ENCODE data around the gene LANCL1. TPM values are rescaled to one million over a fixed set of nuclear protein-coding genes. Genes with fewer than 3 reads are reported as not detected.
A peak's percentile ranks its signal among the peaks of the same experiment; 100 is the strongest.

The LANCL1 gene, protein sequence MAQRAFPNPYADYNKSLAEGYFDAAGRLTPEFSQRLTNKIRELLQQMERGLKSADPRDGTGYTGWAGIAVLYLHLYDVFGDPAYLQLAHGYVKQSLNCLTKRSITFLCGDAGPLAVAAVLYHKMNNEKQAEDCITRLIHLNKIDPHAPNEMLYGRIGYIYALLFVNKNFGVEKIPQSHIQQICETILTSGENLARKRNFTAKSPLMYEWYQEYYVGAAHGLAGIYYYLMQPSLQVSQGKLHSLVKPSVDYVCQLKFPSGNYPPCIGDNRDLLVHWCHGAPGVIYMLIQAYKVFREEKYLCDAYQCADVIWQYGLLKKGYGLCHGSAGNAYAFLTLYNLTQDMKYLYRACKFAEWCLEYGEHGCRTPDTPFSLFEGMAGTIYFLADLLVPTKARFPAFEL
- 47.1 and 58.8 TPM in 2 replicates for total RNA-seq
- polyA plus RNA-seq: 54.5 and 83.8 TPM in 2 replicates

DNA sequence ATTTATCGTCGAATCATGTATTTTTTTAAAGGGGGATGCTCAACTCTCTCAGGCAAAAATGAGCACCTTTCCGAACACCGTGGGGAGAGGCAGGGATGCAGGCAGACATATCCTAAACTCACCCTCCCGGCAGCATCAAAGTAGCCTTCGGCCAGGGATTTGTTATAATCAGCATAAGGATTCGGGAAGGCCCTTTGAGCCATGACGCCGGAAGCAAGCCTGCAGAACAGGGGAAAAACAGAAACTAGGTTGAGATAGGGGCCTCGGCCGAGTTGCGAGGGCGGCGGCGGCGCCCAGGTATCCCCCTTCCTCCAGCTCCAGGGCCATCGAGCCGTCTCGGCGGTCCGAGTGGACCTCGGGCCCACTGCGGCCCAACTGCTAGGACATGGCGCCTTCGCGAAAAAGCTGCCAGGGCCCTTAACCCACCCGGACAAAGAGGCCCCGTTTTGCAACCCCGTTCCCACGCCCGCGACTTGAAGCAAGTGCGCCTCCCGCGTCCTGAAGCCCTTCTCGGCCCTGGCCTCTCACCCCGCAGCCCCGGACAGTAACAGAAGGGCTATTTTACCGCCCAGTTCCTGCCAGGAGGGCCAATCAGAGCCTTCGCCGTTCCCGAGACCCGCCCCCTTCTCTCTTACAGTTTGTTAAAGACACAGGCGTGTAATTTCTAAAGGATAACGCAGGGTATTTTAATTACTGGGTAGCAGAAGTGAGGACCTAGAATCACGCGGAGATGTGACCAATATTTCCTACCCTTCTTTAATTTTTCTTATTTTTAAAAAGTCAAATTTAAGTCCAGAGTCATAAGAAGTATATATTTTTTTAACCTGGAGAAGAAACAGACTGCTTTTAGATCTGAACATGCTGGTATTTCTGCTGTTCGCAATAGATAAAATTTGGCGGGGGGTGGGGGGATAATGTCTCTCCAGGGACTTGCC lies at the start of gene LANCL1:
Gene LANCL1, minus strand, starts transcription at position 566 of the 935 bp plus-strand sequence. Its CDS starts 363 bp downstream, at position 203.
- peak within 1 kb of the TSS; percentile 82 for H3K27ac ChIP-seq

GRCh38 chr2:210524533-210524932 lies 48.0 kb upstream of the LANCL1 start:
- H3K9me3 ChIP-seq (ENCODE audit: low read depth): no peaks in the 10 kb centered on the region
- no peak for DNase-seq (ENCODE audit: low read depth in 1 of 2, low spot score in 1 of 2)
- no peak for TF ChIP-seq CTCF (IDR thresholded peaks at IDR 0.05; ENCODE audit: low read depth, low read length)
- no peaks in the 10 kb centered on the region for H3K4me1 ChIP-seq (ENCODE audit: low read depth)
- H3K27me3 ChIP-seq: no peaks in the 10 kb centered on the region
- H3K36me3 ChIP-seq: no peaks in the 10 kb centered on the region
- H3K27ac ChIP-seq: no peak overlapping the region
- H3K4me3 ChIP-seq: no peak overlapping the region

More for the DNA sequence above, at the start of gene LANCL1:
- Histone ChIP-seq H3K27me3 (no peaks in the 10 kb centered on the region), H3K4me1 (ENCODE audit: low read depth) (peaks cover 3% of the 10 kb centered on the region), H3K4me3 (peak within 1 kb of the TSS; percentile 76), H3K9me3 (ENCODE audit: low read depth) (no peaks in the 10 kb centered on the region), H3K36me3 (peaks cover 9% of the 10 kb centered on the region)
- peak; percentile 91 to 95 for DNase-seq (ENCODE audit: low read depth in 1 of 2, low spot score in 1 of 2)
- TF ChIP-seq CTCF (IDR thresholded peaks at IDR 0.05; ENCODE audit: low read depth, low read length): peak; percentile 2

DNA sequence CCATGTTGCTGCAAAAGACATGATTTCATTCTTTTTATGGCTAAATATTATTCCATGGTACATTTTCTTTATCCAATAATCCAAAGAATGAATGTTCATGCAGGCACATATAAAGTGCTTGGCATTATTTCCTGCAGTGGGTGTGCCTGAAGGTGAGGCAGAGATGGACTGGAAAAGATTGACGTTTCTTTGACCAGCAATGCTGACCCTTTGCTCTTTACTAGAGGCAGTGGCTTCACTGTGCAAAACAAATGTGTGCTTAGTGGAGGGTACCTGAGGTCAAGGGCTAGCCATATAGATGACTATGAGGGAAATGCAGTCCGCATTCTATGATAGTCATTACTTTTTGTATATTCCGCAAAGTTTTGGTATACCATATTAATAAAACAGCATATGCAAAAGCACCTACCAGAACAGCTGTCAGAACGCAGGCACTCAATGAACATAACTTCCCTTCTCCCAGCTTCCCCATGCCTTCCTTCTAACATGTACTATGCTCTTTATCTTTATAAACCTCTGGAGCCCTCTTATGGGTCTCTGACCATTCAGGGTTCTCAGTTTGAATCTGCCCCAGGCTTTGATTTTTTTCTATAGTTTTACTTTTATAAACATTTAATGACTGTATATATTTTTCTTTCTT lies 47.2 kb upstream of the LANCL1 start:
- H3K27me3 ChIP-seq: no peaks in the 10 kb centered on the region
- no peaks in the 10 kb centered on the region for H3K36me3 ChIP-seq
- TF ChIP-seq CTCF (IDR thresholded peaks at IDR 0.05; ENCODE audit: low read depth, low read length): no peak
- no peaks in the 10 kb centered on the region for H3K4me1 ChIP-seq (ENCODE audit: low read depth)
- H3K27ac ChIP-seq: no peak overlapping the region
- no peaks in the 10 kb centered on the region for H3K9me3 ChIP-seq (ENCODE audit: low read depth)
- H3K4me3 ChIP-seq: no peak overlapping the region
- DNase-seq (ENCODE audit: low read depth in 1 of 2, low spot score in 1 of 2): no peak

GRCh38 chr2:210522399-210522798 lies 45.8 kb upstream of the LANCL1 start:
- Histone ChIP-seq H3K4me3 (no peak overlapping the region), H3K36me3 (no peaks in the 10 kb centered on the region), H3K27me3 (no peaks in the 10 kb centered on the region), H3K9me3 (ENCODE audit: low read depth) (no peaks in the 10 kb centered on the region), H3K27ac (no peak overlapping the region), H3K4me1 (ENCODE audit: low read depth) (no peaks in the 10 kb centered on the region)
- no peak for TF ChIP-seq CTCF (IDR thresholded peaks at IDR 0.05; ENCODE audit: low read depth, low read length)
- DNase-seq (ENCODE audit: low read depth in 1 of 2, low spot score in 1 of 2): no peak

GRCh38 chr2:210519594-210519993 lies 43.0 kb upstream of the LANCL1 start:
- H3K27ac ChIP-seq: no peak overlapping the region
- no peak overlapping the region for H3K4me3 ChIP-seq
- no peaks in the 10 kb centered on the region for H3K4me1 ChIP-seq (ENCODE audit: low read depth)
- DNase-seq (ENCODE audit: low read depth in 1 of 2, low spot score in 1 of 2): no peak
- H3K9me3 ChIP-seq (ENCODE audit: low read depth): no peaks in the 10 kb centered on the region
- H3K27me3 ChIP-seq: no peaks in the 10 kb centered on the region
- no peak for TF ChIP-seq CTCF (IDR thresholded peaks at IDR 0.05; ENCODE audit: low read depth, low read length)
- no peaks in the 10 kb centered on the region for H3K36me3 ChIP-seq
